Stimulated activated naive CD8-positive, alpha-beta T cell treated with anti-CD3 and anti-CD28 coated beads, Interleukin-15, Interleukin-2, amounts not matched to agents 100 U/mL and 50 U/mL, for 24 hours (primary cell): ENCODE measurements around the gene SAMD14.

Experiments used
- ATAC-seq: fragments of 150-1000 bp; cut with Tn5 transposase; one replicate; pipeline ENCODE4 v1.10.0; 2021
- DNase-seq: peaks from one replicate; pipeline ENCODE4 v3.0.0; 2021

SAMD14 gene

DNA sequence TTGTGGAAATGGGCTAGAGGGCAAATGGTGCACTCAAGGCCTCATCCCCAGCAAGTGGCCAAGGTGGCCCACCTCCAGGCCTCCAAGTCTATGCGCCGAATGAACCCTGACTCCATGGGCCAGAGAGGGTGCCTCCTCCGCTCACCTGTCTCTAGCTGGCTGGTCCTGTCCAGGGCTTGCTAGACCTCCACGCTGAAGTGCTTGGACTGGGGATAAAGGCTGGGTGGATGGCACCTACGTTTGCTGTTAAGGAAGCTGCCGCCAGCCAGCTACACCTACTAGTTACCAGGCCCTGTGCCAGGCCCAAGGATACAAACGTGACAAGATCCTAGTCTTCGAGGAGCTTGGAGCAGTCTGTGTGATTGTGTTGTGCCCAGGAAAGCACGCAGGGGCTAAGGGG lies 35.1 kb upstream of the SAMD14 start:
- DNase-seq (no peak), ATAC-seq (no peak)

DNA sequence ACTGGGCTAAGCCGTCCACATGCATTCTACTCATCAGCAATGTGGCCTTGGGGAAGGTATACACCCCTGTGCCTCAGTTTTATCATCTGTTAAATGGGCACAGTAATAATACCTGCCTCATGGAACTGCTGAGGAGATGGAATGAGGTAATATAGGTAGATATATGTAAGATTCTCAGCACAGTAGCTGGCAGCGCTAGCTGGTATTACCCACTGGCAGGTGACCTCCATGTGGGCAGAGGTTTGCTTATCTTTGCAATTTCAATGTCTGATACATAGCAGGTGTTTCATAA lies 34.7 kb upstream of the SAMD14 start:
- ATAC-seq, result no peak
- DNase-seq, result no peak

DNA sequence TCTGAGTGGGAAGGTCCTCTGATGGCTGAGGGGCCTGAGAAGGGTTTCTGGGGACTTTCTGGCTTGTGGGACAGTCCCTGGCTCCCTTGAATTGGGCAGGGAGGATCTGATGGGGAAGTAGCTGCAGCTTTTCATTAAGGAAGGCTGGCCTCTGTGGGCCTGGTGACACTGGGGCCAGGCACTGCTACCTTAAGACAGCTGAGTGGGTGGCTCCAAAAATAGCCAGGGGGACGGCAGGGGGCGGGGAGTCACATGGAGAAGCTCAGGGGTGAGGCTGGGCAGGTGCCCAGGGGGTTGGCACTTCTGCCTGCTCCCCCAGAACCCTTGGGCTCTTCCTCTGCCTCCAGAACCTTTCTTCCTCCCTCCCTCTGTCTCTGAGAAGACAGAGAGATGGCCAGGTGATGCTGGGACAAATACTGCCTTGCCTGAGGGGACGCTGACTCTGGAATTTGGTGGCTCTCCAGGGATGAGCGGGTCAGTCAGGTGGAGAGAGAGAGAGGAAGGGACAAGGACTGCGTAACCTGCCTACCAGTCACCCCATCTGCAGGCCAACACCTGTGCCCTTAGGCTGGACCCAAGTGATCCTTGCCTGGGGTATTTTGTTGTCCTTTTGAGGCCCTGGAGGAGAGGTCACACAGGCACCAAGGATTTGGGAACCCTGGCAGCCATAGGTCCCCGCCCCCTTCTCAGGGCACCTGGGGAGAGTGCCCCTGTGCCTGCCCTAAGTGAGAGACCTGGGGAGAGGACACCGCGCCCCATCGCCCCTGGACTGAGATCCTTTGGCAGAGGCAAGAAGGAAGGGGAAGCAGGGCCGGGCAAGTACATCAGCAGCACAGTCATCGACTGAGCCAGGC lies 34.1 kb upstream of the SAMD14 start:
- ATAC-seq, result peak; percentile 19

DNA sequence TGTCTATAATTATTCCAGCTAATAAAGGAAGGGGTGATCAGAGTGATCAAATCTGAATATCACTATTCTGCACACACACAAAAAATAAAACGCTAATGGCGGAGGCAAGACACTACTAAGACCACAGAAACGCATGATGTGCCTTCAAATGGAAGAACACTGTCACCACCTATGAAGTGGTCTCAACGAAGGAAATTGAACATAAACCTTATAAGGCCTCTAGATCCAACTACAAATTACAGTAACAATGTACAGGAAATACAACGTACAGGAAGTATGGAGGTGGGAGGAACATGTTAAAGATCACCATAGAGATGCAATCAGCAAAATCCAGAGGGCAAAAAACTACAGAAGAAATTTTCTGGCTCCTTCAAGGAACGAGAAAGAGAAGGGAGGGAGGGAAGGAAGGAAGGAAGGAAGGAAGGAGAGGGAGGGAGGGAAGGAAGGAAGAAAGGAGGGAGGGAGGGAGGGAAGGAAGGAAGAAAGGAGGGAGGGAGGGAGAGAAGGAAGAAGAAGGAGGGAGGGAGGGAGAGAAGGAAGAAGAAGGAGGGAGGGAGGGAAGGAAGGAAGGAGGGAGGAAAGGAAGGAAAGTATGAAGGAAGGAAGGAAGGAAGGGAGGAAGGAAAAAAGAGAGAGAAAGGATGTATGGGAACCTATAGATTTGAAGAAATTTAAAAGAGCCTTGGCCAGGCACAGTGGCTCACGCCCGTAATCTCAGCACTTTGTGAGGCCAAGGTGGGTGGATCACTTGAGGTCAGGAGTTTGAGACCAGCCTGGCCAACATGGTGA lies 32.7 kb upstream of the SAMD14 start:
- DNase-seq (no peak), ATAC-seq (peak; percentile 14)

More for the DNA sequence above, 34.1 kb upstream of the SAMD14 start:
- peak; percentile 58 for DNase-seq

DNA sequence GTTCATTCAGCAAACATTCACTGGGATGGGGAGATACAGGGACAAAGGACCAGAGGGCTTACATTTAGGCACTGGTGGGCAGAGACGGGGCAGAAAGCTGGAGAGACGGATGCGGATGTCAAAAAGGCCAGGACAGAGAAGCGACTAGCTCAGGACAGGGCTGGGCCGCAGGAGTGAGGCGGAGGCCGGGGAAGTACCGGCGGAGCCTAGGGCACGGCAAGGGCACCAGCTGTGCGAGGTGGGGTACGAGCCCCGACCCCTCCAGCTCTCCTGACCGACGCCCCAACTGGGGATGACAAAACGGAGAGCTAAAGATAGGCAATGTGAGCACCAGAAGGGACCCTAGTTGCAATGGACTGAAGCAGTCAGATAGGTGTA lies 31.9 kb upstream of the SAMD14 start:
- no peak for ATAC-seq
- DNase-seq, result no peak

DNA sequence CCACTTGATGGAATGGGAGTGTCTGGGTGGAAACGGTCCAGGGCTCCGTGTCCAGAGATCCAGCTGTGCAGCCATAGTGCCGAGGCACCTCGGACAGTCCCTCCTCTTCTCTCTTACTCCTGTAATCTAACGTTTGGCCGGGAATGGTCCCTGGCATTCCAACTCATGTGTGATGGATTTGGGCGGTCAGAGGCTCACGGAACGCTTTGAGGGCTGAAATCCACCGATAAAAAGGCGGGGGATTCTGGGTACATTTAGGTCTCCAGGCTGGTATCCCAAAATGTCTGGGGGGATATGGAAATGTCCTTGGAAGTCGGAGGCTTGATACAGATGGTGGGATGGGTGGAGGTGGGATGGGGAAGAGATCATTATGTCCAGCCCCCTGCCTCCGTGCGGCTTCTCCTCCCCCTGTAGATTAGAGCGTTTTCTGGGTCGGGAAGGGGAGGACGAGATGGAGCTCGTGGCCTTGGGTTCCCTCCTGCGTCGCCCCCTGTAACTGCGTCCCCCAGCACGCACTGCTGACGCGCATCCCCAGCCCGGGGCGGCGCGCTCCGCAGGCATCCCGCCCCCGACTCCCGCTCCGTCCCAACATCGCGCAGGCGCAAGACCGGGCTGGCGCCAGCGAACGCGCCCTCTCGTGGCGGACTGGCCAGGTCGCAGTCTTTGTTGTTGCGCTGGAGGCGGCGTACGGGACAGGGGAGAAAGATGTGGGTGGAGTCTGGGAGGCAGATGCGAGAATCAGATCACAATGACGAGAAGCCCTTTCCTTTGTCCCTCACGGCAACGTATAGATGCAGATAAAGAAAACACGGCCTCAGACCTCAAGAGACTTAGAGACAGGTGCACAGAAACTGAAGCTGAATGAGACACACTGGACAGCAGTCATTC lies 31.3 kb upstream of the SAMD14 start:
- DNase-seq, result peak; percentile 98
- ATAC-seq, result peak; percentile 94

DNA sequence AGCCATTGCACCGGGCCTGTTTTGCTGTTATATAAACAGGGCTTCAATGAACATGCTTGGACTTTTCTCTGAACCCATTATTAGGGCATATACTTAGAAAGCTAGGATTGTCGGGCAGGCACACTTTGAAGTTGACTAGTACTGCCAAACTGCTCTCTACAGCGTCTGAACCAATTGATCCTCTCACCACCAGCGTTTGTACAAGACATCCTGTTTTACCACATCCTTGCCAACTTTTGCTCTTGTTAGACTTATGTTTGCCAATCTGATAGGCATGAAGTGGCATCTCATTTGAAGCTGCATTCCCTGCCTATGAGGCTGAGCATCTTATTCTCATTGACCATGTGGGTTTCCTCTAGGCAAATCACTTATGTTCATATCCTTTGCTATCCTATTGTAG lies 27.9 kb upstream of the SAMD14 start:
- no peak for DNase-seq
- ATAC-seq, result no peak

DNA sequence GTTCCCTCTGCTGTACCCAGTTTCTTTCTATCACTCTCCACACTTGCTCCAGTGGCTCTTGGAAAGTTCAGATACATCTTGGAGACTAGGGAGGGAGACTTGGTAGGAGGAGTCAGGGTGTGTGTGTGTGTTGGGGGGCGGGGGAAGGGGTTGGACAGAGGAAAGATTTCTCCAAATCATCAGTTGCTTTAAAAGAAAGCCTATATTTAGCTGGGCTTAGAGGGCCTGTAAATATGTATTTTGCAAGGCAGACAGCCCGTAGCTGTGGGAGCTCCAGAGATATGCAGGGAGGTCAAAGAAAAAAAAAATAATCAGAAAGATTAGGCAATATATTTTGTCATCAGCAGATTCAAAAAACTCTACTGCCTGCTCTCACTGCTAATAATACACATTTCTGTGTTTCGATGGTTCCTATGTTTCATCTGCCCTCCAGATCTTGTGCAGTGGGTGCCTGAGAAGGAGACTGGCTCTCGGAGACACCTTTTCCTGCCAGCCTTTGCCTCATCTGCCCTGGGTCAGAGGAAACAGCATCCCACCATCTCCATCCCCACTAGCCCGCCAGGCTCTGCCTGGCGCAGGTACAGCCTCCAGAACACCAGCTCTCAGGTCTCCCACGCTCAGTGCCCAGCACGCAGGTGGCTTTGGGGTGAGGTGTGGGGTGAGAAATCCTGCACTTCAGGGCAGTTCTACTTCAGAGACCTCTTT lies 25.3 kb upstream of the SAMD14 start:
- no peak for ATAC-seq
- DNase-seq, result no peak

DNA sequence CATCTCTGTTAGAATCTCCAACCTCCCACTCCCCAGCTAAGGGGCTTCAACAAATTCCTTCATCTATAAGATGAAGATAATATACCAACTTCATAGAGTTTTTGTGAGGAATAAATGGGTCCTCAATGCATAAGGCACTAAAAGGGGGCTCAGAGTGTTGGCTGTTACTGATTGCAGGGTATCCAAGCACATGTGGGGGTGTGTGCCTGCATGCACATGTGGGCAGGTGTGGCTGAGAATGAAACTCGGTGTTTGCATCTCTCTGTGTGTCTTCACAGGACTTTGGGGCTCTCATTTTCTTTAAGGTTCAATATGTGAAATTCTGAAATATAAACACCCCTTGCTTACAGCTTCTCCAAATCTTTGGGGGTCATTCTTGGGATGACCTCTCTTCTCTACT lies 24.6 kb upstream of the SAMD14 start:
- DNase-seq (no peak), ATAC-seq (no peak)

DNA sequence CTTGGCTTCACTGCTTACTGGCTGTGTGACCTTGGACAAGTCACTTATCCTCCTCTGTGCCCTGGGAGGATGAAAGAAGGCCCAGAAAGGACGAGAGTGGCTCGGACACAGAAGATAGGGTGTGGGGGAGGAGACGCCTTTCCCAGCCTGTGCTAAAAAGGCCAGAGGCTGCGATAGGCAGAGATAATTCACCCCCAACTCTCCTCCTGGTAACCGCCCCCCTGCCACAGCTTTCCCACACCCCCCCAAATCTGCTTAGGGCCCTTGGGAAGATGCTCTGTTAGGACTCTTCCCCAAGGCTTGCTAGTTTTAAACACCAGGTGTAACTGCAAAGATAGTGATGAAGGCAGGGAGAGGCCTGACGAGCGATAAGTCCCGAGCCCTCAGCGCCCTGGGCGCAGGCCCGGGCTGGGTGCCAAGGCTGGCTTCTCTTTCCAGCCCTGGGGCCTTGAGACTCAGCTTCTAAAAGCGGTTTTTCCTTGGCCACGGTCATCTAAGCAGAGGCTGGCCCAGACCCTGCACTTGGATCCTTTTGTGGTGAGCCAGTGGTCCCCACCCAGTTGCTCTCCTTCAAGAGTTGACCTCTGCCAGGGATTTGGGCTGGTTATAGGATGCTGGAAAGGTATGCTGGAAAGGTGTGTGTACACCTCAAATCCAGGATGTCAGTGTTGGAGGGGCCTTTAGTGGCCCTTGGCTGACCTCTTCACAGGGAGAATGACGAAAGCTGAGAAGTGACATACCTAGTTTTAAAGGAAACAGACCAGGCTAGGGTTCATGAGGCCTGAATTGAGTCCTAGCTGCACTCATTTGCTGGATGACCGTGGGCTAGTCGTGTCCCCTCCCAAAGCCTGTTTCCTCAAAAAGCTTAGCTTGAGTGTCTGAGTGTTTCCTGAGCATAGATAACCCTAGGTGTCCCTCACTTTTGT lies 24.0 kb upstream of the SAMD14 start:
- DNase-seq, result no peak
- ATAC-seq, result no peak

DNA sequence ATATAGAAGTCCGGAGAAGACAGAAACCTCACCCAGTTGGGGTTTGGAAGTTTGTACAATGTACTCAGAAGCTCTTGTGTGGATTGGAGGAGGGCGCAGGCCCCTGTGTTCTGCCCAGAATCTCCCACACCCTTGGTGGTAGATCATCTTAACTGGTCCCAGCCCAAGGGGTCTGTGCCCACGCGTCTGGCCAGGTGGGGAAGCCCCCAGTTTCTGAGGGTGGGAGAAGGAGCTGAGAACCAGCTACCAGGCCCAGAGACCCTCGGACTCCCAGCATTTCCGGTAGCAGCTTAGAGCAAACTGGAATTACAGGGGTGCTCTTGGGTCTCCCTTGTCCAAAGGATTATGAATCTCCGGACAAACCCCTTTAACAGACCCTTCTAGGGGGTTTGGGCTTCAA lies 22.8 kb upstream of the SAMD14 start:
- DNase-seq, result peak; percentile 7
- no peak for ATAC-seq

DNA sequence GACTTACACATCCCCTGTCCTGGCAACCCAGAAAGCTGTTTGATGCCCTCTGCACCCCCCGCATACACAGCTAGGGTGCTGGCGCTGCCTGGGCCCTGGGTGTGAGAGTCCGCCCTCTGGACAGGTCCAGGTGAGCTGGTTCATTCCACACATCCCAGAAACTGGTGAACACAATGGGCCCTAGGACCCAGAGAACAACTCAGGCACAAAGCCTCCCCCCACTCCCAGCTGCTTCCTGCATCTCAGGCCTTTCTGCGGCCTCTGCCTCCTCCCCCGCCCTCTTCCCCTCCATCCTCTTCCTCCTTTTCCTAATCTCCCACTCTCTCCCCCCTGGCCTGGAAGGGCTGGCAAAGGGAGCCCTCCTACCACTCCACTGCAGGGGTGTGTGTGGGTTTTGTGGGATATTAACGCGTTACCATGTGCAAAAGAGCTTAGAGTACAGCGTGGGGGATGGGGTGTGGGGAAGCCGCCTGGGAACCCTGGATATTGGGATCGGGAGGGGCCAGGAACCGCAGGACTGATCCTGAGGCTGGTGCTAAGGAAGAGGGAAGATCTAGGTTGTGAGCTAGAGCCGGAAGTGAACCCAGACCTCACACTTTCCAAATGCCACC lies 22.1 kb upstream of the SAMD14 start:
- ATAC-seq, result peak; percentile 4
- peak; percentile 63 for DNase-seq

DNA sequence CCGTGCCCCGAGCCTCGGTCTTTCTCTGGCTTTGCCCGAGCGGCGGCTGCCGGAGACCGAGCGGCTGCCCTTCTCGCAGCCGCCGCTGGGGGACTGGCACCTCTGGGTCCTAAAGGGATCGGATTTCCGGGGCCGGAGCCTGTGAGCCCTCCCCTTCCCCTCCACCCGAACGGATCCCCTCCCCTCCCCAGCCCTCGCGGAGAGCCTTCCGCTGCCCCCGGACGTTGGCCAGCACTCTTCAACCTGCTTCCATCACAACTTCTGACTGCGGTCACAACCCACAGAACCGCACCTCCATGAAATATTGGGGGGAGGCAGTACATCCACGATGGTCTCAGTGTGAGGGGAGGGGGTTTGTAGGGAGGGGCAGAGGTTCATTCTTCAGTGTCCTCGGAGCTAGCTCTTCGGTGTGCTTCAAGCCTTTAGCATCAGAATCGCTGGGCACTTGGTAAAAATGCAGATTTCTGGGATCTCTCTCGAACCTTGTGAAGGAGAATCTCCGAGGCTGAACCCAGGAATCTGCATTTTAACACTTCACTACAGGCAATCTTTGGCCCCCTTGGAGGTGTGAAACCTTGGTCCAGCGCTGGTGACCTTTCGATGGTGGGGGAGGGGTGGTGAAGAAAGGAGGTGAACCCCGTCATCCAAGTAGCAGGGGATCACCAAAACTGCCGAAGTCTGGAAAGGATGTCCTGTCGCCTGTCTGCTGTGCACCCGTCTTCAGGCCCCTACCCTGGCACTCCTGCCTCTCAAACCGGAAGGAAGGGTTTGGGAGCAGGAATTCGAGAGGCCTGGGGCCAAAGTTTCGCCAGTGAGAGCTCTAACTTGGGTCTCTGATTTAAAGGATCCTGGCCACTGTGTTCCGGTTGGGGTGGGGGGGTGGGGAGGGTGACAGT lies 21.3 kb upstream of the SAMD14 start:
- ATAC-seq, result peak; percentile 67
- DNase-seq, result peak; percentile 92

DNA sequence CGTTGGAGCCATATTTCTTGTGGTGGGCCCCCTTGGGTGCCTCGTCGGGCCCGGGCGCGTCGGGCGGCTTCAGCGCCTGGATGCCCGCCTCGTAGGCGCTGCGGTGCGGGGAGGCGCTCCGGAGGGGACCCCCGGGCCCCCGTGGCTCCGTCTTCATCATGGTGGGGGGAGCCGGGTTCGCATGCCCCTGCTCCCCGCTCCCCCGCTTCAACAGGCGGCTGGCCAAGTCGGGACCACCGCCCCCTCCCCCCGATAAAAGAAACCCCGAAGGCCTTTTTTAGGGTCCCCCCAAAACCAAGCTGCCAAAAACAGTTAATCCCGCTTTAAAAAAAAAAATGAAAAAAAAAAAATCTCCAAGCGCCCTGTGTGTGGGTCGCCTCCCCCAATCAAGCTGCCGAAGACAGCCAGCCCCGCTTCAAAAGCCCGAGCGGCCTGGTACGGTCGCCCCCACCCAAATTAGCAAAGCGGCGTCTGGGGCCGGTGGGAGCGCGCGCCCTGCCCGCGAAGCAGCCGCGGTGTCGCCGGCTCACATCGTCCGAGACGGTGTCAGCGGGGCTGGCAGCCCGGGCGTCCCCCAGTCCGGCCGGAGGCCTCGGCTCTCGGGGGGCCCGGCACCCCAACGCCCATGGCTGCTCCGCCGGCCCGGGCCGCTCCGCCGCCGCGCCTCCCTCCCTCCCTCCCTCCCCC lies 20.5 kb upstream of the SAMD14 start, which contains the start of gene PPP1R9B:
Gene PPP1R9B, minus strand, starts transcription at position 324 of the 687 bp plus-strand sequence. Its CDS starts 164 bp downstream, at position 160.
- DNase-seq (peak; percentile 14), ATAC-seq (no peak)

DNA sequence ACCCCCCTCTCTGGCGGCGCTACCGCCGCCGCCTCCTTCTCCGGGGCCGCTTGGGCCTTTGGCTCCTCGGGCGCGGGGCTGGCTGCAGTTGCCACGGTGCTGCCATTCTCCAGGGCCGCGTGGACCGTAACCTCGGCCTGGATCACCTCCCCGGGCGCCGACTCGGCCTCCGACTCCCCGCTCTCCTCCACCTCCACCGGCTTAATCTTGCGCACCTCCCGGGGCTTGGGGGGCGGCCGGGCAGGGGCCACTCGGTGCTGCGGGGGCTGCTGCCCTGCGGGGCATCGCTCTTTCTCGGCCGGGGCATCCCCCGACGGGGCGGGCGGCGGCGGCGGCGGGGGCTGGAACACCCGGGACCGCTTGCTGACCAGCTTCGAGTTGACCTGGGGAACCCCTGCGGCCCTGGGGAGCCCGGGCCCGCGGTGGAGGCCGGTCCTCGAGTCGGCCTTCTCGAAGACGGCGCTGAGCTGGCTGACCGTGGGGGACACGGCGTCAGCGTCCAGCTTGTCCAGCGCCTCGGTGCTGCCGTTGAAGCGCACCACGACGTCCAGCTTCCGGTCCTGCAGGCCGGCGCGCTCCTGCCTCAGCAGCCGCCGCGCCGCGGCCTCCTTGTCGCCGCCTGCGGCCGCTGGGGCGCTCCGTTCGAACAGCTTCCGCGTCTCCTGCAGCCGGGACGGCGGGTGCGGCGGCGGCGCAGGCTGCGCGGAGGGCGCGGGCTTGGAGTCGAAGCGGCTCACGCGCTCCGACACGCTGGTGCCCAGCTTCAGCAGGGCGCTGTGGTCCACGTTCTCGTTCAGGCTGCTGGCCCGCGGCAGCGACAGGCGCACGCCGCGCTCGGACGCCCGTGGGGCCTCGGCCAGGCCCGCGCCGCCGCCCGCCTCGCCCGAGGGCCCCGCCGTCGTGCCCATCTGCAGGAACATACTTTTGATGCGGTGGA lies 19.7 kb upstream of the SAMD14 start:
- DNase-seq, result peak; percentile 62
- no peak for ATAC-seq

DNA sequence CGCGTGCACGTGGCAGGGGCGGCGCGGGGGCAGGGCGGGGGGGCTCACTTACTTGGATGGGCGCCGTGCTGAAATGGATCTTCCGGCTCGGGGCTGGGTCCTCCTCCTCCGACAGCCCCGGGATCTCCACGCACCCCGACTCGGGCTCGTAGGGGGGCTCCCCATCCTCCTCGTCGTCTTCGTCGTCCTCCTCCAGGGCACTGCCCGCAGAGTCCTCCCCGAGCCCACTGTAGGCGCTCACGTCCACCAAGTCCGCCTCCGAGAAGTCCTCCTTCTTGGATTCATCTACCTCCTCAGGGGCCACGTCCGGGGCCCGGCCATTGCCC lies 19.1 kb upstream of the SAMD14 start:
- no peak for ATAC-seq
- no peak for DNase-seq

DNA sequence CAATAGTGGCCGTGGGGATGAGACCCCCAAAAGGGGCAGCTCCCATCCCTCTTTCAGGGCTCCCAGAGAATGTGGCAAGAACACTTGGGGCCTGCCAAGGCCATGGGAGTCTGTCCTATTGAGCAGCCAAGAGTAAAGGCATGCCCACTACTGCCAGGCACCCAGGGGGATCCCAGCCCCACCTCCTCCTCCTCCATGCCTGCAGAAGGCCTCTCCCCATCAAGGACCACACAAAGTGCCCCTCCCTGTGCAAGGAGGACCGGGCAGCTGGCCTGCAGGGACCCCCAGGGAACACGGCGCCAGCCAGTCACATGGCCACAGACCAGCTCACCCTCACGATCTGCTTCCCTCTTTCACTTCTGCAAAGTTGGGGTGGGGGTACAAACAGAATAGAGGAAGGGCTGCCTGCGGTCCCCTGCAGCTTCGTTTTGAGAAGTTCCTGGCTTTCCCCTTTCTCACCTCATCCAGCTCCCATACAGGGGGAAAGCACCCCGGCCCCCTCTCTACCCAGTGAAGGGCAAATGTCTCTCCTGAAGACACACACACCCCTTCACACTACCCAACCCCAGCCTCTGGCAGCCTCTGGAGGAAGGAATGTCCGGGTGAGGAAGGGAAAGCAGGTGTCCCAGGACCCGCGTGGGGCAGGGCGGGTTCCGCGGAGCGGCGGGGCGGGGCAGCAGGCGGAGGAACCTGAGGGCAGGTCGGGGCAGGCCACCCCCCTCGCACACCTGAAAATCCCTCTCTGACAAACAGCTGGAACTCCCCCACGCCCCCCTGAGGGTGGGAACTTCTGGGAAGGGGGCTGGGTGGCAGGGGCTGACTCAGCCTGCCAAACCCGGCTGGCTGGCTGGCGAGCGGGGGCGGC lies 18.5 kb upstream of the SAMD14 start:
- ATAC-seq, result peak; percentile 55
- DNase-seq, result peak; percentile 87
